Pancreas (tissue), 10 donors: ENCODE data around the gene ABCG4. TPM values are rescaled to one million over a fixed set of nuclear protein-coding genes. Genes with fewer than 3 reads are reported as not detected.
A peak's percentile ranks its signal among the peaks of the same experiment; 100 is the strongest.

Source experiments
- ATAC-seq, 4 donors: fragments of 200-7000 bp; cut with Tn5 transposase; one replicate each; pipeline versions ENCODE4 v1.8.0 to v1.9.1; 2020; ENCODE audit warnings: mild to moderate bottlenecking in 4 of 4, moderate library complexity in 4 of 4
- DNase-seq, 6 donors: peaks; one replicate each; pipeline ENCODE4 v3.0.0-alpha.2; 2020
- FAIRE-seq: peaks from 2 replicates; lab custom pipeline; 2012; peaks lifted over from hg19 to GRCh38; lab: Jason Lieb, UNC
- H3K27ac ChIP-seq, 4 donors: fragments of 200-600 bp; sonication (generic); 1 replicate in 3 of 4; 2 replicates in 1 of 4; pipeline versions ENCODE4 v1.5.0 to v1.8.0; 2020
- H3K27me3 ChIP-seq, 4 donors: fragments of 200-600 bp; one replicate each; pipeline ENCODE4 v1.8.0; 2021
- H3K36me3 ChIP-seq, 3 donors: fragments of 200-600 bp; sonication (generic) in 1 of 3; one replicate each; pipeline versions ENCODE4 v1.5.0 to v1.8.0; 2020 to 2021
- H3K4me1 ChIP-seq, 3 donors: fragments of 200-600 bp; one replicate each; pipeline ENCODE4 v1.8.0; 2021
- H3K4me3 ChIP-seq, 4 donors: fragments of 200-600 bp; sonication (generic) in 2 of 4; one replicate each; pipeline versions ENCODE4 v1.5.0 to v1.8.0; 2020 to 2021
- H3K9me3 ChIP-seq, 4 donors: fragments of 200-600 bp; one replicate each; pipeline ENCODE4 v1.8.0; 2021
- CTCF ChIP-seq, 4 donors: fragments of 200-600 bp; sonication (generic) in 3 of 4; IDR thresholded peaks; one replicate each; pipeline versions ENCODE4 v1.5.0 to v1.8.0; 2021; ENCODE audit warnings: antibody characterized with exemption in 4 of 4
- WGBS, 2 donors: extraction: QIAGEN DNeasy Blood & Tissue Kit; methylation state at CpG; one replicate each; pipeline ENCODE4 v1.1.7; 2013; 5-methylcytosine and 5-hydroxymethylcytosine counted together
- intact Hi-C, 3 donors: fragments of 100-400 bp; cut with DNase I; formaldehyde crosslinking; loops; one replicate each; pipeline versions ENCODE4 v1.11.1 to v1.14.2; 2022
- polyA plus RNA-seq, 2 donors: library from polyadenylated mRNA; stranded (reverse); fragments of 200-250 nt; gene quantifications; one replicate each; pipeline ENCODE4 v1.2.3, GENCODE V29; 2013
- total RNA-seq, 6 donors: library from RNA; stranded (reverse); fragmentation: NEBNext Ultra II Directional in 4 of 6; extraction: Animal tissue kit (Norgen Biotek cat#: 25700) in 4 of 6; gene quantifications; one replicate each; pipeline versions ENCODE4 v1.2.1 to v1.2.4, GENCODE V29; 2021 to 2023
- donor health status: healthy with polysubstance abuse.
- donor health status: DM: no; HTN: no; CAD: no; lungs with moderate emphysema.
- donor health status: DM: no; HTN: no; CAD: no.
- donor health status: control.
- donor health status: control.
- donor health status: Bipolar disorder and iron deficiency.
- donor health status: DM: yes; HTN: yes; CAD: no.
- donor health status: DM: no; HTN: no; CAD: no.
- donor health status: DM: no; HTN: no; CAD: no.
- donor health status: DM: yes; HTN: yes; CAD: no.

Gene ABCG4
- total and polyA plus RNA-seq, 8 donors = 0.11 to 0.21 TPM; not detected in 6

GRCh38 chr11:119110439-119110838 is 38.4 kb upstream of the ABCG4 start:
- ATAC-seq = no peak
- FAIRE-seq = no peak
- Histone ChIP-seq H3K36me3 (peaks cover 0 to 29% (median 3%) of the 10 kb centered on the region in 3 donors), H3K27me3 (no peaks in the 10 kb centered on the region), H3K4me3 (no peak overlapping the region), H3K9me3 (no peaks in the 10 kb centered on the region), H3K4me1 (peaks cover 0 to 16% (median 0%) of the 10 kb centered on the region in 3 donors), H3K27ac (no peak overlapping the region)
- WGBS, 2 donors = 83 to 87% methylated on average over 10 of the region's 10 CpGs
- intact Hi-C loops = no loop called here
- TF ChIP-seq CTCF (IDR thresholded peaks at IDR 0.05) = no peak
- peak in 1 of 6 donors; percentile 42 for DNase-seq

GRCh38 chr11:119111361-119111925 is 37.4 kb upstream of the ABCG4 start:
- Histone ChIP-seq H3K36me3 (peaks cover 0 to 29% (median 3%) of the 10 kb centered on the region in 3 donors), H3K4me3 (no peak overlapping the region), H3K27ac (no peak overlapping the region), H3K4me1 (peaks cover 0 to 14% (median 0%) of the 10 kb centered on the region in 3 donors), H3K9me3 (no peaks in the 10 kb centered on the region), H3K27me3 (no peaks in the 10 kb centered on the region)
- no peak for ATAC-seq
- peak in 1 of 6 donors; percentile 44 for DNase-seq
- no peak for TF ChIP-seq CTCF (IDR thresholded peaks at IDR 0.05)
- no peak for FAIRE-seq
- intact Hi-C loops = no loop called here
- 92% methylated on average over 11 of the region's 11 CpGs for WGBS, 2 donors

GRCh38 chr11:119112314-119113020 is 36.4 kb upstream of the ABCG4 start:
- H3K9me3 ChIP-seq = no peaks in the 10 kb centered on the region
- FAIRE-seq (no peak), ATAC-seq (no peak), DNase-seq (no peak)
- H3K36me3 ChIP-seq = peaks cover 0 to 29% (median 3%) of the 10 kb centered on the region in 3 donors
- WGBS, 2 donors = 84 to 92% methylated on average over 12 of the region's 12 CpGs
- TF ChIP-seq CTCF (IDR thresholded peaks at IDR 0.05) = no peak
- H3K4me1 ChIP-seq = peaks cover 0 to 12% (median 0%) of the 10 kb centered on the region in 3 donors
- H3K4me3 ChIP-seq = no peak overlapping the region
- no peak overlapping the region for H3K27ac ChIP-seq
- no peaks in the 10 kb centered on the region for H3K27me3 ChIP-seq
- intact Hi-C loops = no loop called here

GRCh38 chr11:119113716-119114115 is 35.1 kb upstream of the ABCG4 start:
- TF ChIP-seq CTCF (IDR thresholded peaks at IDR 0.05) = no peak
- Histone ChIP-seq H3K27me3 (no peaks in the 10 kb centered on the region), H3K4me3 (no peak overlapping the region), H3K27ac (no peak overlapping the region), H3K9me3 (no peaks in the 10 kb centered on the region), H3K4me1 (peaks cover 0 to 6% (median 0%) of the 10 kb centered on the region in 3 donors), H3K36me3 (peaks cover 0 to 29% (median 3%) of the 10 kb centered on the region in 3 donors)
- intact Hi-C loops = no loop called here
- ATAC-seq (no peak), FAIRE-seq (no peak), DNase-seq (no peak)
- 91 to 96% methylated on average over 9 of the region's 9 CpGs for WGBS, 2 donors

- Histone ChIP-seq H3K36me3 (peaks cover 0 to 29% (median 3%) of the 10 kb centered on the region in 3 donors), H3K27me3 (no peaks in the 10 kb centered on the region), H3K4me3 (no peak overlapping the region), H3K27ac (no peak overlapping the region), H3K4me1 (peaks cover 0 to under 1% (median 0%) of the 10 kb centered on the region in 3 donors), H3K9me3 (no peaks in the 10 kb centered on the region)
- TF ChIP-seq CTCF (IDR thresholded peaks at IDR 0.05) = no peak
- DNase-seq (no peak), ATAC-seq (no peak), FAIRE-seq (no peak)
- WGBS, 2 donors = 84 to 90% methylated on average over 5 of the region's 5 CpGs
- intact Hi-C loops = no loop called here
Measured at GRCh38 chr11:119114351-119114750, 34.5 kb upstream of the ABCG4 start.
